HG03135 (cell line): ENCODE results near the gene PLAGL2.

Source experiments
- ATAC-seq: cut with Tn5 transposase; IDR thresholded peaks from one replicate; pipeline ENCODE4 v1.9.1; 2021; ENCODE audit warnings: mild to moderate bottlenecking, moderate library complexity; ENCODE audit not compliant: unreplicated experiment

PLAGL2 gene

GRCh38 chr20:32153771-32154170, 53.8 kb downstream of the PLAGL2 start:
- ATAC-seq, result no peak

- ATAC-seq, result no peak
Observed at GRCh38 chr20:32153156-32153665, 54.3 kb downstream of the PLAGL2 start.

- ATAC-seq, result no peak
Observed at GRCh38 chr20:32152421-32153155, 55.0 kb downstream of the PLAGL2 start.

GRCh38 chr20:32150291-32150848, 57.2 kb downstream of the PLAGL2 start:
- no peak for ATAC-seq

- no peak for ATAC-seq
Observed at GRCh38 chr20:32149566-32150170, 57.9 kb downstream of the PLAGL2 start.

- no peak for ATAC-seq
Observed at GRCh38 chr20:32144898-32145662, 62.5 kb downstream of the PLAGL2 start.

- ATAC-seq, result no peak
Observed at GRCh38 chr20:32142991-32143390, 64.6 kb downstream of the PLAGL2 start.
